ENCODE data around the gene VCP.

VCP gene

DNA sequence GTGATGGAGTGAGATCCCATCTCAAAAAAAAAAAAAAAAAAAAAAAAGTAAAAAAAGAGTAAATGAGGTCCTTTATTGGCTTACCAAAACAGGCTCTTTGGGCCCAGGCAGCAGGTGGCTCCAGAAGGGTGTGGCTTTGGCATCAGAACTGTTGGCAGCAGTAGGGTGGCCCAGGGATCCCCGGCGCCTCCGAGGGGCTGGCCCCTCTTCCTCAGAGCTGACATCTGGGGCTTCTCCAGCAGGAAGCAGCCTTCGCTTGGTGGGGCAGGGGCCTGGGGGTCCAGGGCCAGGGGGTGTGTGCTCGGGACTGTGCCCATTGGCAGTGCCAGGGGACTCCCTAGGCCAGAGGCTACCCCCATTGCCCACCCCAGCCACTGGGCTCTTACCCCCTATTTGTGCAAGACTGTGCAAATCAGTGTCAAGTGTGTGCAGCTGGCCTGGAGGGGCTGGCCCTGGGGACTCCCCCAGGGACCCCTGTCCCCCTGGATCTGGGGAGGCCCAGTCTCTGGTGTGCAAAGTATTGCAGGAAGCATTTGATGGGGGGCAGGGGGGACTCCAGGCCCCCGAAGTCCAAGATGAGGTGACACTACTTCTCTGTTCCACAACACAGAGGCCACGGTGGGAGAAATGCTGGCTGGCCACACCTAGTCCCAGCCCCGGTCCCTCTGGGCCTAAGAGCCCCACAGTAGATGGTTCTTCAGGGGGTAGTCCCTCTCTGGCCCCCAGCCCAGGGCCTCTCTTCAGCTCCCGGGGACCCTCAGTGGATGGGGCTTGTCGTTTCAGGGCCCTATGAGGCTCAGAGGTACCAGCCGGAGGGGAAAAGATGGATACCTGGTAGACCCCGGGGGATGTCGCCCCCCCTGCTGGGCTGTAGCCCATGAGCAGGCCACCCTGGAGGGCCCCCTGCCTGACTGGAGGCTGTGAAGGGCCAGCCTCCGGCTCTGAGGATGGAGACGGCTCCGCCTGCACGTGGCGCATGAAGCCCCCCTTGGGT lies 35.2 kb upstream of the VCP start:
- H3K27me3 Mint-ChIP-seq = no peaks in the 10 kb centered on the region
- no peak overlapping the region for H3K4me3 Mint-ChIP-seq
- no peaks in the 10 kb centered on the region for H3K9me3 Mint-ChIP-seq
- peaks cover 20% of the 10 kb centered on the region for H3K36me3 Mint-ChIP-seq (ENCODE audit: low read depth)
- DNase-seq = no peak
- no peak overlapping the region for H3K27ac Mint-ChIP-seq
- peaks cover 32% of the 10 kb centered on the region for H3K4me1 Mint-ChIP-seq (ENCODE audit: low read depth)

DNA sequence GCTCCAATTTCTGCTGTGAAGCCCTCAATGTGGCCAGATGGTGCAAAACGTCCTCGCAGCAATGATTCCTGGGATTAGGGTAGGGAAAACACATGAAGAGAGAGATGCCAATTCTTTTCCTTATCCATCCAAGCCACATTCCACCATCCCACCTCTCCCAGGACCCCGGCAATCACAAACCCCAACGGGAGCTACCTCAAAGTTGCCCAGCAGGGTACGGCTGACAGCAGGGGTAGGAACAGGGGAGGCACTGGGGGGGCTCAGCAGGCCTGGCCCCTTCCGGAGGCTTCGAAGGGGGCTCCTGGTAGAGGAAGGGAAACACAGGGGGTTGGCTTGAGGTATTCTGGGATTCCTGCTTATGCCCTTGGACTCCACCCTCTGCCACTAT lies 33.9 kb upstream of the VCP start:
- no peak overlapping the region for H3K27ac Mint-ChIP-seq
- no peaks in the 10 kb centered on the region for H3K27me3 Mint-ChIP-seq
- H3K36me3 Mint-ChIP-seq (ENCODE audit: low read depth) = peaks cover 33% of the 10 kb centered on the region
- no peaks in the 10 kb centered on the region for H3K9me3 Mint-ChIP-seq
- no peak overlapping the region for H3K4me3 Mint-ChIP-seq
- DNase-seq = no peak
- H3K4me1 Mint-ChIP-seq (ENCODE audit: low read depth) = peaks cover 31% of the 10 kb centered on the region

DNA sequence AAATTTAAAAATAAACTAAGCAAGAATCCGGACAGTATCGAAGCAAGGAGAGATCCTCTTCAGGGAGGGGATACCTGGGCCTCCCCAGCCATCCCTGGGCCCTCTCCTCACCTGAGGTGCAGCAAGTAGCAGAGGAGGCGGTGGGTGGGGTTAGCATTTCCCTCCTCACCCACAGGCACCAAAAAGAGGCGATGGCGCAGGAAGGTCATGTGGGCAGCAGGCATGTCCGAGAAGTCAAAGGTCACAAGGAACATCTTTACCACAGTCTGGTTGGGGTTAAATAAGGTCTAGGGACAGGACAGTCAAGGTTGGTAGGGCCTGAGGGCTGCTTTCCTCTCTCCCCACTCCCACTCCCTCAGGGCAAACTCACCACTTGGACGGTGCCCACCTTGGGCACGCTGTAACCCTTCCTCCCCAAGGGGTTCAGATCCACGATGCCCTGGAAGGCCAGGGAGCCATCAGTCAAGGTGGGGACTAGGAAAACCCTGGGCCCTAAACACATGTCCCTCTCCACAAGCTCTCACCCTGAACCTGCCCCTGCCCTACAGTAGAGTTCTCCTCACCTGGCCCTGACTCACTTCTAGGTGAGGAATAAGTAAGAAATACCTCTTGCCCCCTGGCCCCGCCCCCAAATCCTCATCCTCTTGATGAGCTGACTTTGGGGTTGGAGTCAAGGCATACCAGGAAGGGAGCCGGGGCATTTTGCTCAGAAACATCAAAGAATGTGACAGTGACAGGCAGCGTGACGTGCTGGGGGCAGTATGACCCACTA lies 33.3 kb upstream of the VCP start:
- H3K27me3 Mint-ChIP-seq = no peaks in the 10 kb centered on the region
- peaks cover 33% of the 10 kb centered on the region for H3K4me1 Mint-ChIP-seq (ENCODE audit: low read depth)
- no peak for DNase-seq
- H3K4me3 Mint-ChIP-seq = no peak overlapping the region
- no peak overlapping the region for H3K27ac Mint-ChIP-seq
- no peaks in the 10 kb centered on the region for H3K9me3 Mint-ChIP-seq
- H3K36me3 Mint-ChIP-seq (ENCODE audit: low read depth) = peaks cover 38% of the 10 kb centered on the region

DNA sequence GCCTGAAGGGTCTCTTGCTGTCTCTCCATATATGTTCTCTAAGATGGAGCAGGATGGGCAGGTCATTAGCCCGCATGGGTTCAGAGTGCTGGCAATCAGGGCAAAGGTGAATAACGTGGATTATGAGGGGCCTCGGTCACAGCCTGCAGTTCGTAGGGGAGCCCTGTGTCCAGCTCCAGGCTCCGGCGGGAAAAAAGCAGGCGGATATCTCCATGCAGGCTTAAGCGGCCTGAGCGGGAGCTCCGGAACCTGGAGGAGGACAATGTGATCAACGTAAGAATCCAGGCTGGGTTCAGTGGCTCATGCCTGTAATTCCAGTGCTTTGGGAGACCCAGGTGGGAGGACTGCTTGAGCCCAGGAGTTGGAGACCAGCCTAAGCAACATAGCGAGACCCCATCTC lies 32.7 kb upstream of the VCP start:
- Mint-ChIP-seq H3K4me1 (ENCODE audit: low read depth) (peaks cover 32% of the 10 kb centered on the region), H3K4me3 (no peak overlapping the region), H3K27ac (peak overlapping the region; percentile 57), H3K27me3 (no peaks in the 10 kb centered on the region), H3K36me3 (ENCODE audit: low read depth) (peaks cover 45% of the 10 kb centered on the region), H3K9me3 (no peaks in the 10 kb centered on the region)
- DNase-seq = no peak

DNA sequence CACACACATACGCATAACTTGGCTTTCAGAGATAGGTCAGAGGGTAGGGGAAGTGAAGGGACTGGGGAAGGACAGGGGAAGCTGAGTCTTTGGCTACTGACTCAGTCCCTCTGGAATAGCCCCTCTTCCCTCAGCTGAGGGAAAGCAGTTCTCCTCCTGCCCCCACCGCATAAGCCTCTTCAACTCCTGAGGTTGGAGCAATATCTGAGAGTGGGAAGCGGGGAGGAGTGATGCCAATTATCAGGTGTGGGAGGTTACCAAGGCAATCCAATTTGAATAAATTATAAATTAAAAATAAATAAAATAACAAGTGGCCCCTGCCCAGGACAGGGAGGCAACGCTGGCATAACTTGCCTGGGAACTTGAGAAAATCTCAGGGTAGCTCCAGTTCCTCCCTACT lies 32.2 kb upstream of the VCP start:
- H3K4me3 Mint-ChIP-seq = no peak overlapping the region
- H3K27ac Mint-ChIP-seq = peak overlapping the region; percentile 50

DNA sequence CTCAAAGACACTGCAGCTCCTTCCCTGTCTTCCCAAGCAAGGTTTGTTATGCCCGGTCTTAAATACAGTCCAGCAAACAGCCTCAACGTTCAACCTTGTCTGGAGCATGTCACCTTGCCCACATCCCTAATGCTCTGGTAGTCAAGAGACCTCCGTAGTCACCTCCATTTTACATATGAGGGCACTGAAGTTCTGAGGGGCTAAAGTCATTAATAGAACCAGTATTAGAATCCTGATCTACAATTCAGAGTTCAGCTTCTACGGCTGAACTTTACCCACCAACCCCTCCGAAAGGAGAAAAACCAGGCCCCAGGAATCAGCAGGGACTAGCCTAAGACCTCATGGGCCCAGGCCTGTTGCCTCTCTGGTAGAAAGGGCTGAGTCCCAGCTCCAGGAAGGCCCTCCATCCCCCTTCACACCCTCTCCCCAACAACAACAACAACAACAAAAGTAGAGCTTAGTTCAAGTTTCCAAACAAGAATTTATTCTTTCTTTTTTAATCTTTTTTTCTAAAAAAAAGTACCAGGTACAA lies 31.3 kb upstream of the VCP start:
- DNase-seq = no peak
- Mint-ChIP-seq H3K9me3 (no peaks in the 10 kb centered on the region), H3K36me3 (ENCODE audit: low read depth) (peaks cover 59% of the 10 kb centered on the region), H3K4me3 (peak overlapping the region; percentile 100), H3K27ac (peak overlapping the region; percentile 99), H3K27me3 (no peaks in the 10 kb centered on the region), H3K4me1 (ENCODE audit: low read depth) (peaks cover 31% of the 10 kb centered on the region)

More for the DNA sequence above, 32.2 kb upstream of the VCP start:
- no peaks in the 10 kb centered on the region for H3K27me3 Mint-ChIP-seq
- no peak for DNase-seq
- H3K36me3 Mint-ChIP-seq (ENCODE audit: low read depth) = peaks cover 50% of the 10 kb centered on the region
- H3K4me1 Mint-ChIP-seq (ENCODE audit: low read depth) = peaks cover 31% of the 10 kb centered on the region
- no peaks in the 10 kb centered on the region for H3K9me3 Mint-ChIP-seq

DNA sequence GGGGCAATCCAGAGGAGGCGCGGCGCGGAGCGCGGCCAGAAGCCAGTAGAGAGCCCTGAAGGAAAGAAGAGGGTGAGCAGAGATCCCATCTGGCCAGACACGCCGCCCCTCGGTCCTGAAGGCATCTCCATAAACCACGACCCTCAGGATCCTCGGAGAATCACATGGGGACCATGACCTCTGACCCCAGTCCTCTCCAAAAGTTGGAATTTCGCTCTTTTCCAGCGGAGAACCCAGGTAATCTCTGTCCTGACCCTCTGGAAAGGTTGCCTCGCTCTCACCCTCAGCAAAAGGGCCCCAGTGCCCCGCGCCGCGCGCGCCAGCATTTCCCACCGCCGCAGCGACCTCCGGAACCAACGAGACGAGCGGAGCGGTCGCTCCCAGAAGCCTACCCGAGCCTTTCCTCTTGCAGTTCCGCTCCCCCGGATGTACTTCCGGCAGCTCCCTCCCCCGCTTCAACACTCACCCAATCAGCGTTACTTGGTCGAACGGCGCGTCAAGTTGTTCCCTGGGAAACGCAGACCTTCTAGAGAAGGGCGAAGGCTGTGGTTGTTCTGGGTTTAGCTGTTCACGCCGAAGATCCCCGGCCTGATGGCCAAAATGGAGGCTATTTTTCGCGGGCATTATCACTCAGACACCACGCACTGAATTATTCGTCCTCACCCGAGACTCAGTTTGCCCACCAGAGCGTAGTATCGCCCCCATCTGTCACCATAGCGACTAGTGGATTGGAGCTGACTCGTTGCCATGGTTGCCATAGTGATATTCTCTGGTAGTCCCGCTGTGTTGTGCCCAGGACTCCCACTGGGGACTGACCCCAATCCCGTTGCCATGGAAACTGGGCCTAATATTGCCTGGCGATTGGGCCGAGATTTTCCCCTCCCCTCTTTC lies 30.6 kb upstream of the VCP start, which contains the start of gene STOML2:
TSS of gene STOML2 (minus strand) at position 363 of the 891 bp plus-strand sequence. CDS start at position 326, 37 bp downstream.
- H3K36me3 Mint-ChIP-seq (ENCODE audit: low read depth) = peaks cover 63% of the 10 kb centered on the region
- peak; percentile 91 for DNase-seq
- no peaks in the 10 kb centered on the region for H3K9me3 Mint-ChIP-seq
- peak within 1 kb of the TSS; percentile 100 for H3K4me3 Mint-ChIP-seq
- peaks cover 32% of the 10 kb centered on the region for H3K4me1 Mint-ChIP-seq (ENCODE audit: low read depth)
- peak within 1 kb of the TSS; percentile 99 for H3K27ac Mint-ChIP-seq
- no peaks in the 10 kb centered on the region for H3K27me3 Mint-ChIP-seq

DNA sequence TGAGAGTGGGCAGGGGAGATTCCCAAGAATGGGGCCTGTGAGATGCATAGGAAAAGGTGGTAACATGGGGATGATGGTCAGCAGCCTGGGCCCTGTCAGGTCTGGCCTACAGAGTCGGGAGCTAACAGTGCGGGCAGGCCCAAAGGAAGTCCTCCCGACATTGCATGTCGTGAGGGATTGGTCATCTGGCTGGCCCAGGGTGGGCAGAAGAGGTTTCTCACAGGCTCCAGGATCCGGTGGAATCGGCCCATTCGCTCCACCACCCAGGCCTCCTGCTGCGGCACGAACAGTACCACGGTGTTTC lies 30.0 kb upstream of the VCP start:
- Mint-ChIP-seq H3K27ac (peak overlapping the region; percentile 99), H3K36me3 (ENCODE audit: low read depth) (peaks cover 68% of the 10 kb centered on the region), H3K4me1 (ENCODE audit: low read depth) (peaks cover 36% of the 10 kb centered on the region), H3K9me3 (no peaks in the 10 kb centered on the region), H3K27me3 (no peaks in the 10 kb centered on the region), H3K4me3 (peak overlapping the region; percentile 100)
- no peak for DNase-seq

DNA sequence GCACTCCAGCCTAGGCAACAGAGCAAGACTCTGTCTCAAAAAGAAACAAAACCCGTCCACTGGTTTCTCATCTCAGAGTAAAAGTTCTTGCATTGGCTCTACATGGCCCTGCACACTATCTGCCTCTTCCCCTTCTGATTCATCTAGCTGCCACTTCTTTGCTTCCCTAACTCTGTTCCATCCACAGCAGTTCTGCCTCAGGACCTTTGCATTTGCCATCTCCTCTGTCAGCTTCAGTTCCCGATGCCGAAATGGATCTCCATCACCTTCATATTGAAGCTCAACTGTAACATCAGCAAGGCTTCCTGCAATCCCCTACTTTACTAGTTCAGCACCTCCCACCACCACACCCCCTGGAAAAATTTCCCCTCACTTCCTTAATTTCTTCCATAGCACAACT lies 25.1 kb upstream of the VCP start:
- Mint-ChIP-seq H3K36me3 (ENCODE audit: low read depth) (peaks cover 79% of the 10 kb centered on the region), H3K27ac (no peak overlapping the region), H3K4me1 (ENCODE audit: low read depth) (peaks cover 53% of the 10 kb centered on the region), H3K4me3 (no peak overlapping the region), H3K27me3 (no peaks in the 10 kb centered on the region), H3K9me3 (no peaks in the 10 kb centered on the region)
- no peak for DNase-seq

DNA sequence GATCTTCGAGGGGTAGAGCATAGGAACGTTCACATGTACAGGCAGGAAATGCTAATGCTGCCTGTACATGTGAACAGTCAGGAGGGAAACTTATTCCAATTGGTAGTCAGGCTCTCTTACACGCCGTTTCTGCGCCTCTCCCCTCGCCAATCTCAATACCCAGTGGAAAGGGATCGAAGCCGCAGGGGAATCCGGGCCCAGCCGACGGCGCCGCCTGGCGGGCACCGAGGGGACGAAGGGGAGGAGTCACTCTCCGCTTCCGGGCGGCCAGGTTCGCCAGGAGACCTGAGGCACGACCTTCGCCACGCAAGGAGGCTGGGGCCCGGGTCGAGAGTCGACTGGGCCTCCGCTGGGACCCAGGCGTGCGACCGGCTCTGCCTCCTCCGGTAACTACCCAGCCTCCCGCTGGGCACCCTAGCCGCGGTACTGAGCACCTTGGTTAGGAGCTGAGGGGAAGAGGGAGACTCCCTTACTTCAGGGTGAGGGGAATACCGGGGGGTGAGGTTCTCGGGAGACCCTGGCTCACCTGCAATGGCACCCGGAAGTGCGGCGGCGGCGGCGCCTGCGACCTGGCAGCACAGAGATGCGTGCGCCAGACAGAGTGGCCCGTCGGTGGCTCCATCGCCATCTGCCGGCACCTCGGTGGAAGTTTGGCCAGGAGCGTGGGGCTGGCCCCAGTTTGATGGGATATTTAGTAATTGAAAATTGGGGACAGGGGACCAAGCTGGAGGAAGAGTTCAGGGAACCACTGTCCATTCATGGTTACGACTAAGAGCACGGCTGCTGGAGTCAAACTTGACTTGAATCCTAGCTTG lies 23.8 kb upstream of the VCP start, which contains the start of gene PIGO:
TSS of gene PIGO (minus strand) at position 557 of the 815 bp plus-strand sequence. CDS start 1,026 bp downstream, outside the sequence.
- peak within 1 kb of the TSS; percentile 96 for H3K27ac Mint-ChIP-seq
- H3K4me3 Mint-ChIP-seq = peak within 1 kb of the TSS; percentile 90
- H3K27me3 Mint-ChIP-seq = no peaks in the 10 kb centered on the region
- DNase-seq = peak; percentile 94
- H3K9me3 Mint-ChIP-seq = no peaks in the 10 kb centered on the region
- peaks cover 43% of the 10 kb centered on the region for H3K4me1 Mint-ChIP-seq (ENCODE audit: low read depth)
- H3K36me3 Mint-ChIP-seq (ENCODE audit: low read depth) = peaks cover 79% of the 10 kb centered on the region

DNA sequence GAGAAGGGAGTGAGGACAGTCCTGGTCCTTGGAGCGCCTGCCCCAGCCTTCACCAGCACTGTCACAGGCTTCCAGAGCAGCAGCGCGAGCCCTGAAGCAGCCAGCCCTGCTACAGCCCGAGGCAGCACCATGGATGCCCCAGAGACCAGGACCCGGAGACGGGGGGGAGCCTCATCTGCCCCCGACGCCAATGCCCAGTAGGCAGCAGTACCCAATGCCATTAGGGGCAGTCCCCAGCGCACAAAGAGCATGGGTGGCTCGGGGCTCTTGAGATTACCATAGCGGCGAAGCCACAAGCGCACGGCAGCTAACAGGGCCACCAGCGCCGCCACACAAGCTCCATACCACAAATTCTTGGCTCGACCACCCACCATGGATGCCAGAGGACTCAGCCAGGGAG lies 19.1 kb upstream of the VCP start:
- H3K27me3 Mint-ChIP-seq = no peaks in the 10 kb centered on the region
- H3K4me3 Mint-ChIP-seq = no peak overlapping the region
- peaks cover 22% of the 10 kb centered on the region for H3K4me1 Mint-ChIP-seq (ENCODE audit: low read depth)
- H3K9me3 Mint-ChIP-seq = no peaks in the 10 kb centered on the region
- DNase-seq = no peak
- no peak overlapping the region for H3K27ac Mint-ChIP-seq
- peaks cover 91% of the 10 kb centered on the region for H3K36me3 Mint-ChIP-seq (ENCODE audit: low read depth)

DNA sequence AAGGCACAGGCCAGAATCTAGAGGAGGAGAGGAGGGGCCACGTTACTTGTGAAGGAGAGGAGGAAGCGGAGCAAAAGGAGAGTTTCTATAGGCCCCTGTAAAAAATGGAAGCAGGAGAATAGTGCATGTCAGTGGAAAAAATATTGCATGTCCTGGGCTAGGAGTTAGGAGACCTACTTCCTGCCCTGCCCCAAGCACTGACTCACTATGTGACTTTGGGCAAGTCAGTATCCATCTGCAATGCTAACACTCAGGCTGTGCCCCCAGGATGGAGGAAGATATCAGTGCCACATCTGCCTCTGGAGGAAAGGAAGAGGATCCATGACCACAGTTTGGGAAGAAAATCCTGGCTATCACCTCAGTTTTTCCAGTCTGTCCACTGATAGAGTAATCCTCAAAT lies 17.0 kb upstream of the VCP start:
- H3K9me3 Mint-ChIP-seq = no peaks in the 10 kb centered on the region

DNA sequence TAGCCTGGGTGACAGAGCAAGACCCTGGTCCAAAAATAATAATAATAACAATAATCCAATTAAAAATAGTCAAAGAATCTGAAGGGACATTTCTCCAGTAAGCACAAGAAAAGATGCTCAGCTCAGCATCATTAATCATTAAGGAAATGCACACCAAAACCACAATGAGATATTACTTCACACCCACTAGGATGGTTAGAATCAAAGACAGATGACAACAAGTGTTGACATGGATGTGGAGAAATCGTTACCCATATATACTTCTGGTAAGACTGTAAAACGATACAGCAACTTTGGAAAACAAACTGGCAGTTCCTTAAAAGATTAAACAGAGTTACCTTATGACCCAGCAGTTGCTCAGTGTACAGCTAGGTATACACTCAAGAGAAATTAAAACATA lies 12.7 kb upstream of the VCP start:
- H3K27me3 Mint-ChIP-seq = no peaks in the 10 kb centered on the region
- DNase-seq = no peak
- H3K9me3 Mint-ChIP-seq = no peaks in the 10 kb centered on the region
- peaks cover 6% of the 10 kb centered on the region for H3K4me1 Mint-ChIP-seq (ENCODE audit: low read depth)
- H3K4me3 Mint-ChIP-seq = no peak overlapping the region
- no peak overlapping the region for H3K27ac Mint-ChIP-seq
- peaks cover 51% of the 10 kb centered on the region for H3K36me3 Mint-ChIP-seq (ENCODE audit: low read depth)

More for the DNA sequence above, 17.0 kb upstream of the VCP start:
- H3K4me1 Mint-ChIP-seq (ENCODE audit: low read depth) = peaks cover 9% of the 10 kb centered on the region
- no peak overlapping the region for H3K4me3 Mint-ChIP-seq
- H3K36me3 Mint-ChIP-seq (ENCODE audit: low read depth) = peaks cover 91% of the 10 kb centered on the region
- no peak for DNase-seq
- peak overlapping the region; percentile 66 for H3K27ac Mint-ChIP-seq
- no peaks in the 10 kb centered on the region for H3K27me3 Mint-ChIP-seq

Data from activated T-cell treated with anti-CD3 and anti-CD28 coated beads, Interleukin-2, amount 50 U/mL, for 24 hours (primary cell).